ENCODE data around the gene NECTIN1.

Gene NECTIN1

DNA sequence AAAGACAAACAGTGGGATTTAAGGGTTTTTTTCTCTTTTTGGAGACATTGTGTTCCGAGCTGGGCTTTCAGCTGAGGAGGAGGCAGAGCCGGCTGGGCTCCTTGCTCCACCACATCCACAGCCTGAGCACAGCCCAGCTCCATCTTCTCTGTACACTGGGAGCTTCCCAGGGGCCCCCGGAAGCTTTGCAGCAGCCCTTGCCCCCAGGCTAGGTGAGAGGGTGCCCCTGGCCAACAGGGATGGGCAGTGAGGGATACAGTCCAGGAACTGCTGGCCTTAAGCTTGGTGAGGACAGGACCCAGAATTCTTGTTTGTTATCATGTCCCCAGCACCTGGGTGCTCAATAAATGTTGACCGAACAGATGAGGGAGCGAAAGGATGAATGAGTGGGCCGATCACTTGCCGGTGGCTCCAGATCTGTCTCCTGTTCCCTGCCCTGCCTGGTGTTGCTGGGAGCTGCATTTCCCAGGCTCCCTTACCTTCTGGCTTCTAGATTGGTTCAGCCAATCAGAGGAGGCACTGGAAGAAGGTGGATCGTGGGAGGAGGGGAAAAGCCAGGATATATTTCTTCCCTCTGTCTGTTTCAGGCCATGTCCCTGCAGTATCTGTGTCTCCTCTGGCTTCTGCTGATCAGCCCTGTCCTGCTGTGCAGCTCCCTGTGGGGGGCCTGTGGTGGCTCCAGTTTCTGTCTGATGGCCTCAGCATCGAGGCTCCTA, 26.5 kb upstream of the NECTIN1 start:
- Histone ChIP-seq H3K4me3 (ENCODE audit: insufficient read depth, low read depth, low read length, poor library complexity, severe bottlenecking) (no peak overlapping the region), H3K27me3 (replicated peaks; ENCODE audit: control insufficient read depth, insufficient read depth, low read length, poor library complexity, severe bottlenecking) (peaks cover 6% of the 10 kb centered on the region), H3K27ac (ENCODE audit: insufficient read depth, low read length, poor library complexity, severe bottlenecking) (no peak overlapping the region), H3K9me3 (ENCODE audit: control insufficient read depth, low read length) (no peaks in the 10 kb centered on the region), H3K4me1 (ENCODE audit: control insufficient read depth, insufficient read depth, low read length, poor library complexity, severe bottlenecking) (peaks cover 6% of the 10 kb centered on the region), H3K36me3 (ENCODE audit: control insufficient read depth, insufficient read depth, low read length) (no peaks in the 10 kb centered on the region)
- no peak for DNase-seq

DNA sequence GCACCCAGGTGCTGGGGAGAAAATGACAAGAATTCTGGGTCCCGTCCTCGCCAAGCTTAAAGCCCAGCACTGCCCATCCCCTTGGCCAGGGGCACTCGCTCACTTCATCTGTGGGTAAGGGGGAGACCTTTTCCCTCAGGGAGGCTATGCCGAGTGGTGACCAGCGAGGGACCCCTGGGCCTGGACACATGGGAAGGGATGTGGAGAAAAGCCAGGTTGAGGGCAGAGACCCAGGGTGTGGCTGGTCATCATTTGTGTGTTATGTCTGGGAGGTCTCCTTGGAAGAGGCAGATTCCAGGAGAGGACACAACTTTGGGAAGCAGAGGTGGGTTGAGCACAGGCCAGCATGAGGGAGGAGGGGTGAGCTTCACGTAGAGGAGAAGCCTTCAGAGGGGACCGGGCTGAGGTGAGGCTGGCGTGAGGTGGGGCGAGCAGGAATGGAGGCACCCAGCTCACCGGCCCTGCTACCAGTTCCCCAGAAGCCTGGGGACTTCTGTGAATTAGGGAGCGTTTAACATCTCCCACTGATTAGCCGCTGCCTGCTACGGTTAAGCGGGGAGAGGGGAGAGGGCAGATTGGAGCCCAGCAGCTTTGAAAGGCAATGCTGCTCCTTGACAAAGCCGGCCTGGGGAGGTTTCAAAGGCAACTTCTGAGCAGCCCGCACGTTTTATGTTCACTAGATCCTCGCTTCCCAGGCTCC, 25.8 kb upstream of the NECTIN1 start:
- Histone ChIP-seq H3K36me3 (ENCODE audit: control insufficient read depth, insufficient read depth, low read length) (no peaks in the 10 kb centered on the region), H3K27ac (ENCODE audit: insufficient read depth, low read length, poor library complexity, severe bottlenecking) (no peak overlapping the region), H3K9me3 (ENCODE audit: control insufficient read depth, low read length) (no peaks in the 10 kb centered on the region), H3K27me3 (replicated peaks; ENCODE audit: control insufficient read depth, insufficient read depth, low read length, poor library complexity, severe bottlenecking) (peaks cover 6% of the 10 kb centered on the region), H3K4me1 (ENCODE audit: control insufficient read depth, insufficient read depth, low read length, poor library complexity, severe bottlenecking) (peaks cover 6% of the 10 kb centered on the region), H3K4me3 (ENCODE audit: insufficient read depth, low read depth, low read length, poor library complexity, severe bottlenecking) (no peak overlapping the region)
- DNase-seq: no peak

DNA sequence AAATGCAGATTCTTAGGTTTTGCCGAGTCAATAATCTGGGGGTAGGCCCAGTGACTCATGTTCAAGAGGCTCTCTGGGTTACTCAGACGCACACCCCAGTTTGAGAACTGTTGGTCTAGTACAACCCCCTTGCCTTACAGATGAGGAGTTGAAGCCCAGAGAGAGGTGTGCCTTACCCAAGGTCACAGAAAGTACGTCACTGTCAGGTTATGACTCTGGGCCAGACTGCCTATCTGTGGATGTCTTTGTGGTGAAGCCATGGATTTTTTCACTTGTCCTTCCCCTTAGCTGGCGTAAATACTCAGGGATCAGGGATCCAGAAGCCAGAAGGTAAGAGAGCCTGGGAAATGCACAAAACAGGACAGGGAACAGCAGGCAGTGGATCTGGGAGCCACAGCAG, 25.2 kb upstream of the NECTIN1 start:
- no peak for DNase-seq
- no peaks in the 10 kb centered on the region for H3K9me3 ChIP-seq (ENCODE audit: control insufficient read depth, low read length)
- no peak overlapping the region for H3K27ac ChIP-seq (ENCODE audit: insufficient read depth, low read length, poor library complexity, severe bottlenecking)
- no peaks in the 10 kb centered on the region for H3K36me3 ChIP-seq (ENCODE audit: control insufficient read depth, insufficient read depth, low read length)
- no peak overlapping the region for H3K4me3 ChIP-seq (ENCODE audit: insufficient read depth, low read depth, low read length, poor library complexity, severe bottlenecking)
- peaks cover 6% of the 10 kb centered on the region for H3K27me3 ChIP-seq (replicated peaks; ENCODE audit: control insufficient read depth, insufficient read depth, low read length, poor library complexity, severe bottlenecking)
- peaks cover 6% of the 10 kb centered on the region for H3K4me1 ChIP-seq (ENCODE audit: control insufficient read depth, insufficient read depth, low read length, poor library complexity, severe bottlenecking)

DNA sequence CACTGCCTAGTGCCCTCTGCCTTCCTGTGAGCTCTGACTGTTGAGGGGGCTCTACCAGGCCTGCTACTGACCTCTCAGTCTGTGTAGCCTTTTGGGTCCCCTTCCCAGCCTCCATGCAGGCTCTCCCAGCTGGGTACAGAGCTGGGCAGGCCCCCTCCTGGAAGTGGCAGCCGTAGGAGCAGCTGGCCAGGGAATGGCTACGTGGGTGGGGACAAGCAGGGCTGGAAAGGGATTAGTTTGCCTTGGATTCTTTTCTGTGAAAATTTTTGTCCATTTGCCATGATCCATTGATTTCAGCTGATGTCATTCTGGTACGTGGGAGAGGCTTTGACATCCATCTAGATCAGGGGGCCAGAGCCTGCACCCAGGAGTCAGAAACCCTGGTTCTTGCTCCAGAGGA, 23.9 kb upstream of the NECTIN1 start:
- no peaks in the 10 kb centered on the region for H3K9me3 ChIP-seq (ENCODE audit: control insufficient read depth, low read length)
- H3K4me1 ChIP-seq (ENCODE audit: control insufficient read depth, insufficient read depth, low read length, poor library complexity, severe bottlenecking): peaks cover 6% of the 10 kb centered on the region
- peaks cover 6% of the 10 kb centered on the region for H3K27me3 ChIP-seq (replicated peaks; ENCODE audit: control insufficient read depth, insufficient read depth, low read length, poor library complexity, severe bottlenecking)
- no peaks in the 10 kb centered on the region for H3K36me3 ChIP-seq (ENCODE audit: control insufficient read depth, insufficient read depth, low read length)
- no peak overlapping the region for H3K4me3 ChIP-seq (ENCODE audit: insufficient read depth, low read depth, low read length, poor library complexity, severe bottlenecking)
- DNase-seq: no peak
- H3K27ac ChIP-seq (ENCODE audit: insufficient read depth, low read length, poor library complexity, severe bottlenecking): no peak overlapping the region

DNA sequence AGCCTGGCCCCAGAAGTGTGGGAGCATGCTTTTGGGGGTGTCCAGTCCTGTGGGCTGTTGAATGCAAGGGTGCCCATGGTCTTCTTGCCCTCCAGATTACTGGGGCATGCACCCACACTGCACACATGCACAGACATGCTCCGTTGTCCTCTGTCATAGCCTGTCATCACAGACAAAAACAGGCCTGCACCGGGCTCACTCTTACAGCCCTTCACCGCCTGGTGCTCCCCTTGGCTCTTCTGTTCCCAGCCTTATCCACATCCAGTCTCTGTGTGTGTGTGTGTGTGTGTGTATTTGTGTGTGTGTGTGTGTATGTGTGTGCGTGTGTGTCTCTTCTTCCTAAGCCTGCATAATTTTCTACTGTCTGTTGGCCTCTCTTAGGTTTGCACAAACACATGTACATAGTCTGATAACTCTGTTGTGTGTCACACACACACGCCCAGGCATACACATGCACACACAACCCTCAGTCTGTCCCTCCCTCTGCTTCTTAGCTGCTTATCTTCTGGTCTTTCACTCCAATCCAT, 23.4 kb upstream of the NECTIN1 start:
- Histone ChIP-seq H3K4me1 (ENCODE audit: control insufficient read depth, insufficient read depth, low read length, poor library complexity, severe bottlenecking) (peaks cover 6% of the 10 kb centered on the region), H3K27me3 (replicated peaks; ENCODE audit: control insufficient read depth, insufficient read depth, low read length, poor library complexity, severe bottlenecking) (peaks cover 6% of the 10 kb centered on the region), H3K27ac (ENCODE audit: insufficient read depth, low read length, poor library complexity, severe bottlenecking) (no peak overlapping the region), H3K9me3 (ENCODE audit: control insufficient read depth, low read length) (no peaks in the 10 kb centered on the region), H3K4me3 (ENCODE audit: insufficient read depth, low read depth, low read length, poor library complexity, severe bottlenecking) (no peak overlapping the region), H3K36me3 (ENCODE audit: control insufficient read depth, insufficient read depth, low read length) (no peaks in the 10 kb centered on the region)
- no peak for DNase-seq

DNA sequence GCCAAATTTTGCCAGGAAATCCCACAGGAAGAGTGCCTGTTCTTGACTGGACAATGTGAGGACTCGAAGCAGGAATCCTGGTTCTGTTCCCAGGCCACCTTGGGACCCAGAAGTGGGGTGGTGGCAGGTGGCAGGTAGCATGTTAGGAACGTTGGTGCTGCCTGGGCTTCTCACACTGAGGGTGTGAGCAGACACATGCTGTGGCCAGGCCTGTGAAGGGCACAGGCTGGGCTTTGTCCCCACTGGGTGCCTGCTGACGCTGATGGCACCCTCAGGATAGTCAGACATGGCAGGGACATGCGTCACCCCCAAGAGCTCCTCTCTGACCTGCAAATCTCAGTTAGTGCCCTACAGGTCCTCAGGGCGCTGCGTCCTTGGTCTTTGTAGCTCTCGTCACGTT, 21.1 kb upstream of the NECTIN1 start:
- no peak for DNase-seq
- peaks cover 6% of the 10 kb centered on the region for H3K27me3 ChIP-seq (replicated peaks; ENCODE audit: control insufficient read depth, insufficient read depth, low read length, poor library complexity, severe bottlenecking)

DNA sequence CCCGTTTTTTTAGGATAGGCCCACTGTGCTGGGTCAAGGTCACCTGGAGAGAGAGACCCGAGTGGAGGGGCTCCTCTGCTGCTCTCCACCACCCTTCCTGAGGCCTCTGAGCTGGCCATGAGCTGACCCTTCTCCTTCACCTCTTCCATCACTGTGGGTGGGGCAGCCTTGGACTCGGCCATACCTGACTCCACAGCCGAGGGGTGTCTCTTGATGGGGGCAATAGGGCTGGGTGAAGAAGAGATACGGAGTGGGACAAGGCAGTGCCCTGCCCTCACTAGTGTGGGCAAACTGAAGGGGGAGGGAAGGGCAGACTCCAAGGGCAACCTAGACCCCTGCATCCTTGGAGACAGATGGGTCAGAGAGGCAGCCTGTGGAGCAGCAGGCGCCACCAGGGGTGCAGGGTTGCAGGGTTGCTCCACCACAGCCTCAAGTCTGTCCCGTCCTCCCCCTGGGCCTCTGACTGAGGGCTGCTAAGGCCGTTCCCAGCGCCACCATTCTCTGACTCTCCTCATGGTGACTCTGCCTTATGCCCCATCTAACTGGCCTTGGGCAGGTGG, 20.1 kb upstream of the NECTIN1 start:
- H3K36me3 ChIP-seq (ENCODE audit: control insufficient read depth, insufficient read depth, low read length): no peaks in the 10 kb centered on the region

More for the DNA sequence above, 21.1 kb upstream of the NECTIN1 start:
- Histone ChIP-seq H3K36me3 (ENCODE audit: control insufficient read depth, insufficient read depth, low read length) (no peaks in the 10 kb centered on the region), H3K4me1 (ENCODE audit: control insufficient read depth, insufficient read depth, low read length, poor library complexity, severe bottlenecking) (peaks cover 6% of the 10 kb centered on the region), H3K4me3 (ENCODE audit: insufficient read depth, low read depth, low read length, poor library complexity, severe bottlenecking) (no peak overlapping the region), H3K27ac (ENCODE audit: insufficient read depth, low read length, poor library complexity, severe bottlenecking) (no peak overlapping the region), H3K9me3 (ENCODE audit: control insufficient read depth, low read length) (no peaks in the 10 kb centered on the region)

DNA sequence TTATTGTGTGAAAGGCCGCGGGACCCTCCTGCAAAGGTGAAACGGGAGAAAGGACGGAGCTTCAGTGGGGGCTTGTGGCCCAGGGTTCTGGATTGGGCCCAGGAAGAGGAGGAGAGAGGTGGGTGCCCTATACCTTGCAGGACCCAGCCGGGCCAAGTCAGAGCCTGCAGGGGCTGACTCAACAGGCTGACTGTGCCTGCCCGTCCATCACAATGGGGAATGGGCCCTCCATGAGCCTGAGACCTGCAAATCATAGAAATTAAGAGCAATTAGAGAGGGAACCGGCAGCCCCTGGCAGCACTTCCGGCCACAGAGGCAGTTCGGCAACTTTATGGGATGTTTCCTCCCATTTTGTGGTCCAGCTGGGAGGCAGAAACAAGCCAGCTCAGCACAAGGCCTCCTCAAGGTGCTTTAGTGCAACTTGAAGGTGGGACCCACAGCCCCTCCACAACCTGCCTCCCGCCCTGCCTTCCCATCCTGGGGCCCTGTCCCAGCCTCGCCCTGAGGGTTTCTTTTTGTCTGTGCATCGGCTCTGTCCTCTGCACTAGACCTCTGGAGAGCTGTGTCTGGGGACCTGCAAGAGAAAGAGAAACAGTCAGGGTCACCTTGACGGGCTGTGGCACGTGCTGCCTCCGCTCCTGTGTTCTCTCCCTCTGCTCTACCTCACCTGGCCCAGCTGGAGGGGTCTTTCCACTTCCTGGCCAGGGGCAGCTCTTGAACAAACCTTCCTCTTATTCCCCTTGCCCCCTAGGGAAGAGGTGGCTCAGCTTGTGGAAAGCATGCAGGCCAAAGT, 19.1 kb upstream of the NECTIN1 start:
- Histone ChIP-seq H3K4me1 (ENCODE audit: control insufficient read depth, insufficient read depth, low read length, poor library complexity, severe bottlenecking) (peaks cover 6% of the 10 kb centered on the region), H3K4me3 (ENCODE audit: insufficient read depth, low read depth, low read length, poor library complexity, severe bottlenecking) (no peak overlapping the region), H3K27ac (ENCODE audit: insufficient read depth, low read length, poor library complexity, severe bottlenecking) (no peak overlapping the region), H3K36me3 (ENCODE audit: control insufficient read depth, insufficient read depth, low read length) (no peaks in the 10 kb centered on the region), H3K9me3 (ENCODE audit: control insufficient read depth, low read length) (no peaks in the 10 kb centered on the region), H3K27me3 (replicated peaks; ENCODE audit: control insufficient read depth, insufficient read depth, low read length, poor library complexity, severe bottlenecking) (peaks cover 6% of the 10 kb centered on the region)
- no peak for DNase-seq

More for the DNA sequence above, 20.1 kb upstream of the NECTIN1 start:
- Histone ChIP-seq H3K9me3 (ENCODE audit: control insufficient read depth, low read length) (no peaks in the 10 kb centered on the region), H3K4me1 (ENCODE audit: control insufficient read depth, insufficient read depth, low read length, poor library complexity, severe bottlenecking) (peaks cover 6% of the 10 kb centered on the region), H3K4me3 (ENCODE audit: insufficient read depth, low read depth, low read length, poor library complexity, severe bottlenecking) (no peak overlapping the region), H3K27ac (ENCODE audit: insufficient read depth, low read length, poor library complexity, severe bottlenecking) (no peak overlapping the region), H3K27me3 (replicated peaks; ENCODE audit: control insufficient read depth, insufficient read depth, low read length, poor library complexity, severe bottlenecking) (peaks cover 6% of the 10 kb centered on the region)
- no peak for DNase-seq

DNA sequence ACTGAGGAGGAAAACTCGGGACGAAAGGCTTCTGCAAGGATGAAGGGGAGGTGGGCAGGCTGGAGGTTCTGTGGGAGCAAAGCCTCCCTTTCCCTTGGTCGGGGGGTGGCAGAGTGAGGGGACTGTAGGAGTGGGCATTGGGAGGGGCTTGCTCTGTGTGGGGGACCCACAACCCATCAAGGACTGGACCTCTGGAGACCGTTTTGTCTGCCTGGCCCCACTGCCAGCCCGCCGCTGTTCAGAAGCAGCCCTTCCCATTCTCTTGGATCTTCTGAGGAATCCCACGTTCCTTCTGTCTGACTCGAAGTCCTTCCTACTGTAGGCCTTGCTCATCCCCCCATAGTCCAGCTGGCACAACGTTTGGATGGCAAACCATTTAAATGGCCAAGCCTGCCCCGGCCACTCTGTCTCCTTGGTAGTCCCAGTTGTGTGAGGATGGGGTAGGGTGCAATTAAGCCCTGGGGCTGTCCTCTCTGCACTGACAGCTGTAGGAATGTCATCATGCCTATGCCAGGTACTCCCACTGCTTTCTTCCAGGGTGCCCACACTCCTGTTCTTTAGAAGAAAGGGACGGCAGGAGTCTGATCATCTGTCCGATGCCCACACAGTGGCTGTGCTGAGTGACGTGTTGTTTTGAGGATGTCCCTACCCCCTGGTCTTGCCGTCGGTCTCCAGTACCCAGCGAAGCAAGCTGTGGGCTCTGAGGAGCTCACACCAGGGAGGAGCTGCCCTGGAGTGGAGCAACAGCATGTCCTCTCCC, 17.0 kb upstream of the NECTIN1 start:
- no peak for DNase-seq
- no peak overlapping the region for H3K27ac ChIP-seq (ENCODE audit: insufficient read depth, low read length, poor library complexity, severe bottlenecking)
- H3K27me3 ChIP-seq (replicated peaks; ENCODE audit: control insufficient read depth, insufficient read depth, low read length, poor library complexity, severe bottlenecking): peaks cover 11% of the 10 kb centered on the region
- no peaks in the 10 kb centered on the region for H3K36me3 ChIP-seq (ENCODE audit: control insufficient read depth, insufficient read depth, low read length)
- H3K4me3 ChIP-seq (ENCODE audit: insufficient read depth, low read depth, low read length, poor library complexity, severe bottlenecking): no peak overlapping the region
- no peaks in the 10 kb centered on the region for H3K9me3 ChIP-seq (ENCODE audit: control insufficient read depth, low read length)
- H3K4me1 ChIP-seq (ENCODE audit: control insufficient read depth, insufficient read depth, low read length, poor library complexity, severe bottlenecking): peaks cover 12% of the 10 kb centered on the region
